ENCODE measurements around the gene ATP2B1.

Gene ATP2B1

GRCh38 chr12:89708565-89709156 is at the start of gene ATP2B1 (continued):
- TF ChIP-seq ZBTB11 (tag by site-specific recombination; conservative IDR thresholded peaks at IDR 0.05; ENCODE audit: low read depth) (no peak), ZIC2 (tag by site-specific recombination; IDR thresholded peaks at IDR 0.05) (no peak), ZNF155 (tag by site-specific recombination; IDR thresholded peaks at IDR 0.05) (no peak), ZSCAN30 (tag by site-specific recombination; IDR thresholded peaks at IDR 0.05) (0 out of 2 replicates have a peak, but pooled peaks have one; percentile 10), AEBP2 (tag by site-specific recombination; IDR thresholded peaks at IDR 0.05; ENCODE audit: borderline replicate concordance) (no peak), ZNF16 (tag by site-specific recombination; IDR thresholded peaks at IDR 0.05; ENCODE audit: low read depth) (no peak), TRIM28 (IDR thresholded peaks at IDR 0.05; ENCODE audit: borderline replicate concordance, low read length) (no peak), SP2 (tag by site-specific recombination; IDR thresholded peaks at IDR 0.05) (peak; percentile 19), GLI4 (tag by site-specific recombination; IDR thresholded peaks at IDR 0.05) (no peak), KLF9 (tag by site-specific recombination; IDR thresholded peaks at IDR 0.05; ENCODE audit: low read depth) (no peak), SETDB1 (IDR thresholded peaks at IDR 0.05; ENCODE audit: insufficient read length, low read length) (no peak), MYNN (tag by site-specific recombination; IDR thresholded peaks at IDR 0.05; ENCODE audit: borderline replicate concordance) (no peak), ZNF398 (tag by site-specific recombination; IDR thresholded peaks at IDR 0.05) (peak; percentile 24; the same call in 1 of the 2 replicates), ZBTB10 (tag by site-specific recombination; IDR thresholded peaks at IDR 0.05) (no peak), FEZF1 (tag by site-specific recombination; IDR thresholded peaks at IDR 0.05) (no peak), SP3 (tag by site-specific recombination; IDR thresholded peaks at IDR 0.05) (0 out of 2 replicates have a peak, but pooled peaks have one; percentile 23), PBX3 (CRISPR knock-in tag; IDR thresholded peaks at IDR 0.05) (peak; percentile 23; the same call in 1 of the 2 replicates), ZSCAN5A (tag by site-specific recombination; IDR thresholded peaks at IDR 0.05) (no peak)

All from HEK293 (cell line).